ENCODE data around the gene MYOZ2.

The MYOZ2 gene

GRCh38 chr4:119206178-119206577 is 70.5 kb downstream of the MYOZ2 start:
- no peak overlapping the region for H3K4me3 ChIP-seq (ENCODE audit: low read depth, low read length)
- no peak for DNase-seq (ENCODE audit: low read depth)
- TF ChIP-seq CTCF (IDR thresholded peaks at IDR 0.05; ENCODE audit: low read depth, low read length, missing control alignments), result no peak

- no peak for TF ChIP-seq CTCF (IDR thresholded peaks at IDR 0.05; ENCODE audit: low read depth, low read length, missing control alignments)
- no peak for DNase-seq (ENCODE audit: low read depth)
- H3K4me3 ChIP-seq (ENCODE audit: low read depth, low read length), result no peak overlapping the region
Observed at GRCh38 chr4:119207051-119207450, 71.4 kb downstream of the MYOZ2 start.

- no peak for DNase-seq (ENCODE audit: low read depth)
Observed at GRCh38 chr4:119209077-119209476, 73.4 kb downstream of the MYOZ2 start.

GRCh38 chr4:119209586-119209985 is 74.0 kb downstream of the MYOZ2 start:
- no peak for DNase-seq (ENCODE audit: low read depth)
- TF ChIP-seq CTCF (IDR thresholded peaks at IDR 0.05; ENCODE audit: low read depth, low read length, missing control alignments), result no peak
- no peak overlapping the region for H3K4me3 ChIP-seq (ENCODE audit: low read depth, low read length)

More at GRCh38 chr4:119209077-119209476, 73.4 kb downstream of the MYOZ2 start:
- H3K4me3 ChIP-seq (ENCODE audit: low read depth, low read length), result no peak overlapping the region
- no peak for TF ChIP-seq CTCF (IDR thresholded peaks at IDR 0.05; ENCODE audit: low read depth, low read length, missing control alignments)

GRCh38 chr4:119210775-119211174 is 75.1 kb downstream of the MYOZ2 start:
- no peak overlapping the region for H3K4me3 ChIP-seq (ENCODE audit: low read depth, low read length)
- DNase-seq (ENCODE audit: low read depth), result no peak

GRCh38 chr4:119211867-119212233 is 76.2 kb downstream of the MYOZ2 start:
- DNase-seq (ENCODE audit: low read depth), result no peak
- no peak for TF ChIP-seq CTCF (IDR thresholded peaks at IDR 0.05; ENCODE audit: low read depth, low read length, missing control alignments)
- peak overlapping the region; percentile 94 for H3K4me3 ChIP-seq (ENCODE audit: low read depth, low read length)

More at GRCh38 chr4:119210775-119211174, 75.1 kb downstream of the MYOZ2 start:
- TF ChIP-seq CTCF (IDR thresholded peaks at IDR 0.05; ENCODE audit: low read depth, low read length, missing control alignments), result no peak

GRCh38 chr4:119212234-119212963 is 76.8 kb downstream of the MYOZ2 start, which contains the start of gene USP53:
TSS of gene USP53 (plus strand) at chr4:119212713. CDS start at chr4:119239760, 27,047 bp downstream.
- DNase-seq (ENCODE audit: low read depth), result peak; percentile 91
- TF ChIP-seq CTCF (IDR thresholded peaks at IDR 0.05; ENCODE audit: low read depth, low read length, missing control alignments), result no peak
- peak within 1 kb of the TSS; percentile 94 for H3K4me3 ChIP-seq (ENCODE audit: low read depth, low read length)

All from GM12864 (cell line).